ENCODE results near the gene HAT1. TPM values are rescaled to one million over a fixed set of nuclear protein-coding genes. Genes with fewer than 3 reads are reported as not detected.

The HAT1 gene
- total and polyA plus RNA-seq, 2 of the 4 experiments (the other 2 are of a cell fraction), result 24.4 to 42.1 TPM

- in situ Hi-C loops (cut with MboI; ENCODE audit: low sequenced_read_pairs) (no loop called here), dilution Hi-C loops (cut with HindIII; ENCODE audit: low sequenced_read_pairs, unreplicated experiment) (no loop called here), intact Hi-C loops (cut with micrococcal nuclease) (no loop called here)
- Histone ChIP-seq H4K91ac (ENCODE audit: insufficient read depth, low read depth, low read length) (no peak overlapping the region), H2BK15ac (ENCODE audit: low read depth, low read length) (no peak overlapping the region), H4K5ac (ENCODE audit: low read depth, low read length) (no peak overlapping the region), H3K27me3 (ENCODE audit: control insufficient read depth, insufficient read depth, low read length) (no peaks in the 10 kb centered on the region), H3K27ac (ENCODE audit: insufficient read depth, low read length) (no peak overlapping the region), H3K9me3 (ENCODE audit: control insufficient read depth, insufficient read depth, low read length) (no peaks in the 10 kb centered on the region), H4K20me1 (ENCODE audit: insufficient read depth, low read length) (peaks cover 3% of the 10 kb centered on the region; the same call in 1 of the 2 replicates), H3K4me1 (ENCODE audit: control insufficient read depth, insufficient read depth, low read length) (peaks cover 2% of the 10 kb centered on the region; the same call in 1 of the 2 replicates), H3K4me3 (ENCODE audit: insufficient read depth, low read depth, low read length) (no peak overlapping the region), H3K9ac (ENCODE audit: low read depth, low read length) (no peak overlapping the region), H2BK20ac (ENCODE audit: low read depth, low read length) (no peak overlapping the region), H2AFZ (replicated peaks; ENCODE audit: low read length, poor library complexity) (no peak overlapping the region), H2AK9ac (replicated peaks; ENCODE audit: low read depth, low read length, poor library complexity) (no peak overlapping the region), H3K23ac (ENCODE audit: low read depth, low read length) (no peak overlapping the region), H2BK120ac (ENCODE audit: low read depth, low read length) (no peak overlapping the region), H3K79me1 (ENCODE audit: low read depth in 1 of 2, low read length in 2 of 2) (peaks cover 5 to 7% of the 10 kb centered on the region in 2 experiments; a peak in 3 of 4 replicates), H3K56ac (ENCODE audit: extremely low read depth, insufficient read depth, low read length) (no peak overlapping the region), H3K14ac (replicated peaks; ENCODE audit: low read depth, low read length) (no peak overlapping the region), H3K4ac (ENCODE audit: low read depth, low read length) (no peak overlapping the region), H2BK5ac (ENCODE audit: low read depth, low read length, poor library complexity, severe bottlenecking) (no peak overlapping the region), H4K8ac (ENCODE audit: low read depth in 2 of 2, low read length in 2 of 2) (no peak overlapping the region), H2AK5ac (ENCODE audit: low read depth, low read length) (no peak overlapping the region), H3K18ac (ENCODE audit: low read depth, low read length) (no peak overlapping the region), H3K36me3 (ENCODE audit: control insufficient read depth, insufficient read depth, low read length) (no peaks in the 10 kb centered on the region), H3K9me1 (ENCODE audit: insufficient read depth, low read length) (peaks cover 4% of the 10 kb centered on the region), H3K4me2 (ENCODE audit: low read depth, low read length) (no peak overlapping the region)
- peak; percentile 27 for DNase-seq
- peak; percentile 62 for ATAC-seq (ENCODE audit: low read depth)
- ChIA-PET CTCF (interaction anchor here (0.7 kb wide), 1 partner anchor 56 kb away, joined by 3 read pairs; no protein-coding TSS in a partner anchor), POLR2A (ENCODE audit: unreplicated experiment) (no interaction called here)
- TF ChIP-seq NFE2L2 (IDR thresholded peaks at IDR 0.05; ENCODE audit: low read depth, low read length) (no peak), ELK1 (IDR thresholded peaks at IDR 0.05; ENCODE audit: borderline replicate concordance, low read depth, low read length) (no peak), SMC3 (IDR thresholded peaks at IDR 0.05; ENCODE audit: low read depth, low read length) (no peak), POLR2A (IDR thresholded peaks at IDR 0.05; ENCODE audit: low read depth, low read length) (no peak), MAFK (IDR thresholded peaks at IDR 0.05; ENCODE audit: low read depth, low read length) (no peak), CHD1 (IDR thresholded peaks at IDR 0.05; ENCODE audit: low read depth, low read length) (no peak), CEBPB (IDR thresholded peaks at IDR 0.05; ENCODE audit: low read depth, low read length) (no peak), FOS (IDR thresholded peaks at IDR 0.05; ENCODE audit: low read depth, low read length) (no peak), RFX5 (IDR thresholded peaks at IDR 0.05; ENCODE audit: low read depth, low read length) (no peak)
- no TSS peak for BruUV-seq (replicated peaks)
- no CpG with 5 or more reads among the region's 2 CpGs for WGBS, 2 experiments (ENCODE audit: extremely low coverage in 2 of 2, insufficient read length in 1 of 2)
Measured at GRCh38 chr2:171882089-171882769, 40.0 kb upstream of the HAT1 start.

All from IMR-90 (cell line).